HepG2 (cell line): ENCODE results near the gene TMEM182. TPM values are rescaled to one million over a fixed set of nuclear protein-coding genes. Genes with fewer than 3 reads are reported as not detected.

ENCODE experiments used
- ATAC-seq: fragments of 200-7000 bp; cut with Tn5 transposase; 3 replicates; pipeline ENCODE4 v1.9.1; 2020; ENCODE audit warnings: mild to moderate bottlenecking, moderate library complexity
- BruUV-seq: library from RNA; stranded (reverse); fragments of 400-500 nt; replicated peaks from 2 replicates; lab custom pipeline; 2021; lab: Mats Ljungman, UMichigan
- CTCF ChIA-PET: fragments of 300-600 bp; formaldehyde crosslinking; extraction: SDS; loops from one replicate; lab custom pipeline; 2021; ENCODE audit warnings: low total read pairs, inconsistent platforms, low intra/inter-chr PET ratio; lab: Yijun Ruan, JAX
- POLR2A ChIA-PET: fragments of 350-600 bp; sonication (Branson Sonifier 250); formaldehyde crosslinking; loops from one replicate; lab custom pipeline; 2020; ENCODE audit warnings: antibody characterized with exemption, inconsistent platforms; lab: Yijun Ruan, JAX
- DNase-seq: peaks from one replicate; pipeline ENCODE4 v3.0.0-alpha.2; 2015; ENCODE audit warnings: low spot score
- FAIRE-seq: peaks from 3 replicates; lab custom pipeline; 2011; peaks lifted over from hg19 to GRCh38; lab: Jason Lieb, UNC
- H2AFZ ChIP-seq: one replicate; pipeline ENCODE4 v1.6.1; 2011; ENCODE audit warnings: low read length, inconsistent platforms
- H3K27ac ChIP-seq: fragments of 300-600 bp; 3 replicates; pipeline ENCODE4 v1.8.0; 2011; ENCODE audit warnings: mixed run types, mild to moderate bottlenecking, mixed read lengths, low read length, inconsistent platforms; ENCODE audit not compliant: insufficient read depth; ENCODE audit errors: extremely low read length
- H3K27me3 ChIP-seq, 2 experiments: fragments of 200-600 bp in 1 of 2; 2 replicates in 1 of 2; 3 replicates in 1 of 2; pipeline versions ENCODE4 v1.6.0 to v1.8.0; 2011; ENCODE audit warnings: low read length in 2 of 2, mild to moderate bottlenecking in 2 of 2, moderate library complexity in 2 of 2, inconsistent platforms in 1 of 2; ENCODE audit not compliant: insufficient read depth in 2 of 2, control insufficient read depth in 1 of 2
- H3K36me3 ChIP-seq, 2 experiments: fragments of 200-600 bp in 1 of 2; replicated peaks in 1 of 2; 2 replicates in 1 of 2; 3 replicates in 1 of 2; pipeline versions ENCODE4 v1.5.1 to v1.8.0; 2011; ENCODE audit warnings: low read length in 2 of 2, inconsistent platforms in 1 of 2; ENCODE audit not compliant: insufficient read depth in 2 of 2, control insufficient read depth in 1 of 2
- H3K4me1 ChIP-seq: 2 replicates; pipeline ENCODE4 v1.5.1; 2012; ENCODE audit warnings: low read length, inconsistent platforms; ENCODE audit not compliant: insufficient read depth
- H3K4me2 ChIP-seq: 2 replicates; pipeline ENCODE4 v1.6.0; 2011; ENCODE audit warnings: low read depth, low read length, inconsistent platforms
- H3K4me3 ChIP-seq, 3 experiments: fragments of 200-600 bp in 1 of 3; sonication (generic), shearing (Covaris generic) in 1 of 3; replicated peaks in 1 of 3; 2 replicates each; pipeline ENCODE4 v1.5.1; 2011 to 2016; ENCODE audit warnings: low read length in 3 of 3, inconsistent platforms in 2 of 3, low read depth in 2 of 3, mild to moderate bottlenecking in 2 of 3, control low read depth in 1 of 3, mixed read lengths in 1 of 3; ENCODE audit not compliant: insufficient read depth in 1 of 3
- H3K79me2 ChIP-seq: one replicate; pipeline ENCODE4 v1.6.1; 2011; ENCODE audit warnings: low read length, inconsistent platforms; ENCODE audit not compliant: insufficient read depth
- H3K9ac ChIP-seq: 2 replicates; pipeline ENCODE4 v1.6.0; 2011; ENCODE audit warnings: mild to moderate bottlenecking, low read depth, low read length, inconsistent platforms; ENCODE audit not compliant: insufficient read depth
- H3K9me3 ChIP-seq: 2 replicates; pipeline ENCODE4 v1.5.1; 2012; ENCODE audit warnings: mild to moderate bottlenecking, low read length
- H4K20me1 ChIP-seq: 2 replicates; pipeline ENCODE4 v1.6.0; 2011; ENCODE audit warnings: inconsistent platforms, mild to moderate bottlenecking, low read length, moderate library complexity; ENCODE audit not compliant: insufficient read depth
- CENPX ChIP-seq: sonication (generic); formaldehyde crosslinking; IDR thresholded peaks from 2 replicates; pipeline ENCODE4 v1.9.0; 2021; ENCODE audit warnings: mild to moderate bottlenecking, missing genetic modification reagents, moderate library complexity
- EZH2 ChIP-seq: conservative IDR thresholded peaks from 2 replicates; pipeline ENCODE4 v1.6.1; 2012; ENCODE audit warnings: mild to moderate bottlenecking, low read depth, low read length, moderate library complexity
- HNRNPH1 ChIP-seq: fragments of 200-400 bp; formaldehyde crosslinking; optimal IDR thresholded peaks from 2 replicates; pipeline ENCODE3; 2017; ENCODE audit warnings: mild to moderate bottlenecking, low read depth, low read length
- HNRNPK ChIP-seq: fragments of 200-400 bp; formaldehyde crosslinking; IDR thresholded peaks from 2 replicates; pipeline ENCODE4 v1.6.1; 2018; ENCODE audit warnings: low read length, low read depth, moderate library complexity, mild to moderate bottlenecking; ENCODE audit not compliant: poor library complexity, severe bottlenecking
- LRRFIP1 ChIP-seq: sonication (generic); formaldehyde crosslinking; conservative IDR thresholded peaks from 2 replicates; pipeline ENCODE4 v1.4.0; 2020; ENCODE audit warnings: missing genetic modification reagents
- NBN ChIP-seq: fragments of 450-650 bp; conservative IDR thresholded peaks from 2 replicates; pipeline ENCODE4 v1.6.1; 2017
- NCOA5 ChIP-seq: sonication (generic); formaldehyde crosslinking; IDR thresholded peaks from 2 replicates; pipeline ENCODE4 v1.4.0; 2020; ENCODE audit warnings: missing genetic modification reagents
- PATZ1 ChIP-seq: sonication (generic); formaldehyde crosslinking; IDR thresholded peaks from 2 replicates; pipeline ENCODE4 v1.4.0; 2020; ENCODE audit warnings: missing genetic modification reagents
- PHF21A ChIP-seq: sonication (generic); formaldehyde crosslinking; IDR thresholded peaks from 2 replicates; pipeline ENCODE4 v1.5.0; 2020; ENCODE audit warnings: mild to moderate bottlenecking, missing genetic modification reagents
- RBAK ChIP-seq: sonication (generic); formaldehyde crosslinking; IDR thresholded peaks from 2 replicates; pipeline ENCODE4 v1.5.1; 2020; ENCODE audit warnings: mild to moderate bottlenecking, missing genetic modification reagents
- SAP130 ChIP-seq: IDR thresholded peaks from 2 replicates; pipeline ENCODE4 v1.6.1; 2016; ENCODE audit warnings: low read depth
- ZNF121 ChIP-seq: sonication (generic); formaldehyde crosslinking; IDR thresholded peaks from 2 replicates; pipeline ENCODE4 v1.5.0; 2020; ENCODE audit warnings: mild to moderate bottlenecking, missing genetic modification reagents
- WGBS: methylation state at CpG from one replicate; pipeline ENCODE4 v1.1.6; 2017; ENCODE audit warnings: low lambda C conversion rate; 5-methylcytosine and 5-hydroxymethylcytosine counted together
- in situ Hi-C: cut with HindIII; loops from 2 replicates; pipeline ENCODE4 v1.10.0; 2017; ENCODE audit warnings: low pct_unique_long_range_greater_than_20kb; ENCODE audit not compliant: extremely low pct_ligation_motif_present
- intact Hi-C: fragments of 100-400 bp; cut with micrococcal nuclease; formaldehyde crosslinking; loops from one replicate; pipeline ENCODE4 v1.10.0; 2022; ENCODE audit not compliant: unreplicated experiment
- polyA plus RNA-seq, 8 experiments: library from polyadenylated mRNA; depleted of rRNA in 3 of 8; stranded (reverse) in 7 of 8; unstranded in 1 of 8; fragments of >200 nt; fragmentation: Illumina TruSeq in 4 of 8; extraction: Trizol in 4 of 8; gene quantifications; 2 replicates each; pipeline versions ENCODE4 v1.2.1 to v1.2.3, GENCODE V29; 2011 to 2016; ENCODE audit warnings: low read depth in 4 of 8, missing spikeins in 1 of 8, mixed read lengths in 1 of 8; ENCODE audit not compliant: insufficient read depth in 1 of 8
- total RNA-seq, 5 experiments: library from RNA; depleted of rRNA; stranded (reverse); fragments of >200 nt; fragmentation: Illumina TruSeq; extraction: Trizol; gene quantifications; 2 replicates each; pipeline ENCODE4 v1.2.3, GENCODE V29; 2016; ENCODE audit warnings: low read depth in 1 of 5
- TF ChIP-seq, protein P1 (sequence below): sonication (generic); formaldehyde crosslinking; IDR thresholded peaks from 2 replicates; pipeline ENCODE4 v1.4.0; 2020; ENCODE audit warnings: missing genetic modification reagents, mild to moderate bottlenecking, borderline replicate concordance
- TF ChIP-seq, protein P2 (sequence below): sonication (generic); formaldehyde crosslinking; IDR thresholded peaks from 2 replicates; pipeline ENCODE4 v1.4.0; 2020; ENCODE audit warnings: missing genetic modification reagents
- TF ChIP-seq, protein P3 (sequence below): sonication (generic); formaldehyde crosslinking; IDR thresholded peaks from 2 replicates; pipeline ENCODE4 v1.4.0; 2020; ENCODE audit warnings: missing genetic modification reagents, mild to moderate bottlenecking, borderline replicate concordance

TMEM182 gene
- total and polyA plus RNA-seq, 2 of the 13 experiments (the other 11 are each of a cell fraction or from before 2014, with no cell fraction given) = 8.7 to 8.9 TPM

DNA sequence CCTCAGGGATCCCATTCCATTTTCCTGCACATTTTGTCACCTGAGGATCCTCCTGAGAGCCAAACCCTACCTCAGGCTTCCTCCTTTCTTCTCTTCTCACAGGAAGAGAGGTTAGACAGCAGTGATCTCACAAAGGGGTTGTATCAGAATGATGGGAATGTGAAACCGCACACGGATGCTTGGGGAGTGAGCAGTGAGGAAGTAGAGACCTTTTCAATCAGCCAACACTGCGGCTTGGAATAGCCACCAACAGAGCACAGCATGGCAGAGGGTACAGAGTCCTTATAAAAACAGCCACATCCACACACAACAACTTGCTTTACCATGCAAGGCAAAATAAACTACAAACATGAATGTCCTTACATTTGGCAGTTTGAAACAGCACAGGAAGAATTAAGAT lies 8.7 kb downstream of the TMEM182 start:
- H3K4me2 ChIP-seq = no peak overlapping the region
- H3K4me1 ChIP-seq = no peaks in the 10 kb centered on the region
- ATAC-seq = no peak
- no peaks in the 10 kb centered on the region for H4K20me1 ChIP-seq
- POLR2A ChIA-PET = no interaction called here
- no peaks in the 10 kb centered on the region for H3K9me3 ChIP-seq
- in situ Hi-C loops = no loop called here
- H3K27ac ChIP-seq = no peak overlapping the region
- H3K4me3 ChIP-seq = no peak overlapping the region
- no peak overlapping the region for H3K9ac ChIP-seq
- H3K79me2 ChIP-seq = no peaks in the 10 kb centered on the region
- H3K27me3 ChIP-seq = no peaks in the 10 kb centered on the region
- CTCF ChIA-PET = no interaction called here
- FAIRE-seq = no peak
- intact Hi-C loops = no loop called here
- no peak overlapping the region for H2AFZ ChIP-seq
- peaks cover 4 to 7% of the 10 kb centered on the region in 2 experiments for H3K36me3 ChIP-seq
- DNase-seq = no peak
- 100% methylated on average over 3 of the region's 3 CpGs for WGBS
- BruUV-seq = no TSS peak
- TF ChIP-seq LRRFIP1 (CRISPR knock-in tag) = no peak
- TF ChIP-seq, protein P1, sequence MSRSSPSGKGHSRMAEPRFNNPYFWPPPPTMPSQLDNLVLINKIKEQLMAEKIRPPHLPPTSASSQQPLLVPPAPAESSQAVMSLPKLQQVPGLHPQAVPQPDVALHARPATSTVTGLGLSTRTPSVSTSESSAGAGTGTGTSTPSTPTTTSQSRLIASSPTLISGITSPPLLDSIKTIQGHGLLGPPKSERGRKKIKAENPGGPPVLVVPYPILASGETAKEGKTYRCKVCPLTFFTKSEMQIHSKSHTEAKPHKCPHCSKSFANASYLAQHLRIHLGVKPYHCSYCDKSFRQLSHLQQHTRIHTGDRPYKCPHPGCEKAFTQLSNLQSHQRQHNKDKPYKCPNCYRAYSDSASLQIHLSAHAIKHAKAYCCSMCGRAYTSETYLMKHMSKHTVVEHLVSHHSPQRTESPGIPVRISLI (CRISPR knock-in tag) = no peak
- TF ChIP-seq NBN = no peak
- TF ChIP-seq, protein P2, sequence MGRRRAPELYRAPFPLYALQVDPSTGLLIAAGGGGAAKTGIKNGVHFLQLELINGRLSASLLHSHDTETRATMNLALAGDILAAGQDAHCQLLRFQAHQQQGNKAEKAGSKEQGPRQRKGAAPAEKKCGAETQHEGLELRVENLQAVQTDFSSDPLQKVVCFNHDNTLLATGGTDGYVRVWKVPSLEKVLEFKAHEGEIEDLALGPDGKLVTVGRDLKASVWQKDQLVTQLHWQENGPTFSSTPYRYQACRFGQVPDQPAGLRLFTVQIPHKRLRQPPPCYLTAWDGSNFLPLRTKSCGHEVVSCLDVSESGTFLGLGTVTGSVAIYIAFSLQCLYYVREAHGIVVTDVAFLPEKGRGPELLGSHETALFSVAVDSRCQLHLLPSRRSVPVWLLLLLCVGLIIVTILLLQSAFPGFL = no peak
- TF ChIP-seq PATZ1 (CRISPR knock-in tag) = no peak
- TF ChIP-seq RBAK (CRISPR knock-in tag) = no peak
- TF ChIP-seq HNRNPH1 = no peak
- no peak for TF ChIP-seq PHF21A
- no peak for TF ChIP-seq ZNF121
- no peak for TF ChIP-seq EZH2
- TF ChIP-seq HNRNPK = no peak
- TF ChIP-seq CENPX (CRISPR knock-in tag) = no peak
- TF ChIP-seq, protein P3, sequence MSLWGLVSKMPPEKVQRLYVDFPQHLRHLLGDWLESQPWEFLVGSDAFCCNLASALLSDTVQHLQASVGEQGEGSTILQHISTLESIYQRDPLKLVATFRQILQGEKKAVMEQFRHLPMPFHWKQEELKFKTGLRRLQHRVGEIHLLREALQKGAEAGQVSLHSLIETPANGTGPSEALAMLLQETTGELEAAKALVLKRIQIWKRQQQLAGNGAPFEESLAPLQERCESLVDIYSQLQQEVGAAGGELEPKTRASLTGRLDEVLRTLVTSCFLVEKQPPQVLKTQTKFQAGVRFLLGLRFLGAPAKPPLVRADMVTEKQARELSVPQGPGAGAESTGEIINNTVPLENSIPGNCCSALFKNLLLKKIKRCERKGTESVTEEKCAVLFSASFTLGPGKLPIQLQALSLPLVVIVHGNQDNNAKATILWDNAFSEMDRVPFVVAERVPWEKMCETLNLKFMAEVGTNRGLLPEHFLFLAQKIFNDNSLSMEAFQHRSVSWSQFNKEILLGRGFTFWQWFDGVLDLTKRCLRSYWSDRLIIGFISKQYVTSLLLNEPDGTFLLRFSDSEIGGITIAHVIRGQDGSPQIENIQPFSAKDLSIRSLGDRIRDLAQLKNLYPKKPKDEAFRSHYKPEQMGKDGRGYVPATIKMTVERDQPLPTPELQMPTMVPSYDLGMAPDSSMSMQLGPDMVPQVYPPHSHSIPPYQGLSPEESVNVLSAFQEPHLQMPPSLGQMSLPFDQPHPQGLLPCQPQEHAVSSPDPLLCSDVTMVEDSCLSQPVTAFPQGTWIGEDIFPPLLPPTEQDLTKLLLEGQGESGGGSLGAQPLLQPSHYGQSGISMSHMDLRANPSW (CRISPR knock-in tag) = no peak
- TF ChIP-seq NCOA5 (CRISPR knock-in tag) = no peak
- no peak for TF ChIP-seq SAP130 (CRISPR knock-in tag)
